GM18873 (cell line): ENCODE results near the gene WDR18.

Source experiments
- ATAC-seq: cut with Tn5 transposase; IDR thresholded peaks from one replicate; pipeline ENCODE4 v1.9.1; 2021; ENCODE audit warnings: mild to moderate bottlenecking, moderate library complexity, moderate number of reproducible peaks; ENCODE audit not compliant: unreplicated experiment, low FRiP score

The WDR18 gene

GRCh38 chr19:1038978-1039645, 55.0 kb downstream of the WDR18 start:
- no peak for ATAC-seq

- peak; percentile 63 for ATAC-seq
Observed at GRCh38 chr19:1039646-1040475, 55.7 kb downstream of the WDR18 start, which contains the start of gene ABCA7. ABCA7 (plus strand) TSS chr19:1040107; CDS start chr19:1041362, 1,255 bp downstream.

- peak; percentile 33 for ATAC-seq
Observed at GRCh38 chr19:1040476-1041271, 56.5 kb downstream of the WDR18 start.

- no peak for ATAC-seq
Observed at GRCh38 chr19:1041272-1041834, 57.2 kb downstream of the WDR18 start.

GRCh38 chr19:1041835-1042685, 57.9 kb downstream of the WDR18 start:
- no peak for ATAC-seq

- ATAC-seq: no peak
Observed at GRCh38 chr19:1042689-1043511, 58.8 kb downstream of the WDR18 start.
